AG04449 (cell line): ENCODE data around the gene VKORC1.

Experiments
- CTCF ChIA-PET: fragments of 350-600 bp; formaldehyde crosslinking; extraction: SDS; loops from one replicate; lab custom pipeline; 2021; ENCODE audit warnings: antibody characterized with exemption; lab: Yijun Ruan, JAX
- POLR2A ChIA-PET: fragments of 400-600, 350-600 bp; formaldehyde crosslinking; extraction: SDS; loops from one replicate; lab custom pipeline; 2020; ENCODE audit warnings: antibody characterized with exemption, inconsistent platforms; lab: Yijun Ruan, JAX
- DNase-seq: peaks from one replicate; pipeline ENCODE4 v3.0.0-alpha.2; 2010; ENCODE audit warnings: low read depth, low spot score
- H3K4me3 ChIP-seq: 2 replicates; pipeline ENCODE4 v1.5.1; 2011; ENCODE audit warnings: low read depth, mild to moderate bottlenecking, control low read depth, low read length
- TF ChIP-seq, protein P1 (sequence below): IDR thresholded peaks from one replicate; pipeline ENCODE4 v1.5.1; 2011; ENCODE audit warnings: mild to moderate bottlenecking, moderate library complexity, low read length, control low read depth, inconsistent platforms; ENCODE audit not compliant: insufficient read depth; ENCODE audit errors: missing control alignments

Gene VKORC1

GRCh38 chr16:31099860-31100638 is 5.5 kb upstream of the VKORC1 start:
- ChIA-PET CTCF (interaction anchor here (0.9 to 14.7 kb wide), 5 partner anchors 11 to 146 kb away, joined by 3 to 141 read pairs (median 11); partner anchors contain the start of genes HSD3B7 and PRSS53), POLR2A (interaction anchor here (0.7 to 2.7 kb wide), 4 partner anchors 15 to 322 kb away, joined by 4 to 6 read pairs (median 5); partner anchors contain the start of genes FUS and KAT8)
- H3K4me3 ChIP-seq, result no peak overlapping the region
- DNase-seq, result no peak
- TF ChIP-seq, protein P1, sequence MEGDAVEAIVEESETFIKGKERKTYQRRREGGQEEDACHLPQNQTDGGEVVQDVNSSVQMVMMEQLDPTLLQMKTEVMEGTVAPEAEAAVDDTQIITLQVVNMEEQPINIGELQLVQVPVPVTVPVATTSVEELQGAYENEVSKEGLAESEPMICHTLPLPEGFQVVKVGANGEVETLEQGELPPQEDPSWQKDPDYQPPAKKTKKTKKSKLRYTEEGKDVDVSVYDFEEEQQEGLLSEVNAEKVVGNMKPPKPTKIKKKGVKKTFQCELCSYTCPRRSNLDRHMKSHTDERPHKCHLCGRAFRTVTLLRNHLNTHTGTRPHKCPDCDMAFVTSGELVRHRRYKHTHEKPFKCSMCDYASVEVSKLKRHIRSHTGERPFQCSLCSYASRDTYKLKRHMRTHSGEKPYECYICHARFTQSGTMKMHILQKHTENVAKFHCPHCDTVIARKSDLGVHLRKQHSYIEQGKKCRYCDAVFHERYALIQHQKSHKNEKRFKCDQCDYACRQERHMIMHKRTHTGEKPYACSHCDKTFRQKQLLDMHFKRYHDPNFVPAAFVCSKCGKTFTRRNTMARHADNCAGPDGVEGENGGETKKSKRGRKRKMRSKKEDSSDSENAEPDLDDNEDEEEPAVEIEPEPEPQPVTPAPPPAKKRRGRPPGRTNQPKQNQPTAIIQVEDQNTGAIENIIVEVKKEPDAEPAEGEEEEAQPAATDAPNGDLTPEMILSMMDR, result no peak

GRCh38 chr16:31094088-31094423 is 541 bp downstream of the VKORC1 start:
- TF ChIP-seq, protein P1, result no peak
- peak overlapping the region; percentile 95 for H3K4me3 ChIP-seq
- POLR2A ChIA-PET, result interaction anchor here (1.2 kb wide), 2 partner anchors 24 to 86 kb away, joined by 4 to 6 read pairs; partner anchors contain the start of genes FUS and KAT8
- CTCF ChIA-PET, result interaction anchor here (1.3 to 14.7 kb wide), 6 partner anchors 8 to 141 kb away, joined by 3 to 141 read pairs (median 8); partner anchors contain the start of genes HSD3B7, ZNF646 and ZNF668
- DNase-seq, result no peak

DNA sequence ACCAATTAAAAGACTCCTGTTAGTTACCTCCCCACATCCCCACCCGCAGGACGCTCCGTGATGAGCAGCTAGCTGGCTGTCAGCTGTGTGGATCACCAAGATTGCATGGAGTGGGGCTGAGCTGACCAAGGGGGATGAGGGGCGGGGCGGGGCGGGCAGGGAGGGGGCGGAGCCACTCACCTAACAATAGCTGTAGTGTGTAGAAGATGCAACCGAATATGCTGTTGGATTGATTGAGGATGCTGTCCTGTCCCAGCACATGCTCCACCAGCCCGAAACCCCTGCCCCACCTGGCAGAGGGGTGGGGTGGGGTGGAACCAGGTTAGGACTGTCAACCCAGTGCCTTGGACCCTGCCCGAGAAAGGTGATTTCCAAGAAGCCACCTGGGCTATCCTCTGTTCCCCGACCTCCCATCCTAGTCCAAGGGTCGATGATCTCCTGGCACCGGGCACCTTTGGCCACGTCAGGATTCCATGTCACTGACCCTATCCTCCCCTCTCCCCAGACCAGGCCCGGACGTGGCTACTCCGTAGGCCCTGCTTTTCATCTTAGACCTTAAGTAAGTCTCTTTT is 1.4 kb downstream of the VKORC1 start:
- TF ChIP-seq, protein P1, result no peak
- CTCF ChIA-PET, result interaction anchor here (1.1 to 14.7 kb wide), 7 partner anchors 9 to 352 kb away, joined by 3 to 141 read pairs (median 3); partner anchors contain the start of genes HSD3B7, ZNF646 and ZNF668
- peak overlapping the region; percentile 95 for H3K4me3 ChIP-seq
- POLR2A ChIA-PET, result interaction anchor here (1.0 to 2.2 kb wide), 3 partner anchors 11 to 48 kb away, joined by 3 to 15 read pairs (median 3); partner anchors contain the start of genes ZNF646 and ZNF668
- DNase-seq, result no peak

DNA sequence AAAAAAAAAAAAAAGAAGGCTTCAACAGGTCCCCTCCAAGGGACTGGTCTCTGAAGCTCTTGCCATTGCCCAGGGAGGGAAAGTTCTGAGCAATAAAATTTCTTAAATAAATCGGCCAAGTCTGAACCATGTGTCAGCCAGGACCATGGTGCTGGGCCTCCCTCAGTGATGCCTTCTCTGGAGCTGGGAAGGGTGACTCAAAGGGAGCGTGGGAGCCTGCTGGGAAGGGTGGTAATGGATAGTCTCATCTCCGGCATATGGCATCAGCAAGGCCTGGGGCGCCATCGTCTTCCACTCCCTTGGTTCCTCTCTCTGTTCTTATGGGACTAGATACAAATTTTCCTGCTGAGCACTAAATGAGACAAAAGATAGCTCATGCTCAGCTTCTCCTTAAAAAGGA is 2.3 kb downstream of the VKORC1 start:
- no peak for DNase-seq
- TF ChIP-seq, protein P1, result no peak
- CTCF ChIA-PET, result interaction anchor here (0.8 to 14.7 kb wide), 7 partner anchors 11 to 353 kb away, joined by 3 to 141 read pairs (median 3); partner anchors contain the start of gene HSD3B7
- H3K4me3 ChIP-seq, result no peak overlapping the region
- POLR2A ChIA-PET, result interaction anchor here (1.0 to 2.2 kb wide), 3 partner anchors 10 to 47 kb away, joined by 3 to 15 read pairs (median 3); partner anchors contain the start of genes ZNF646 and ZNF668

- POLR2A ChIA-PET, result interaction anchor here (1.2 kb wide), 1 partner anchor 27 kb away, joined by 5 read pairs; the partner anchor contains the start of gene KAT8
These were observed 4.1 kb downstream of the VKORC1 start for GRCh38 chr16:31090540-31090939.

More at GRCh38 chr16:31090540-31090939, 4.1 kb downstream of the VKORC1 start:
- no peak overlapping the region for H3K4me3 ChIP-seq
- DNase-seq, result no peak
- CTCF ChIA-PET, result interaction anchor here (1.5 to 14.7 kb wide), 2 partner anchors 106 to 352 kb away, joined by 4 to 141 read pairs; partner anchors contain the start of genes HSD3B7 and ZNF843
- TF ChIP-seq, protein P1, result no peak
